HepG2 (cell line): Measurements from ENCODE around the gene KIF3A. TPM values are rescaled to one million over a fixed set of nuclear protein-coding genes. Genes with fewer than 3 reads are reported as not detected.

Source experiments
- BATF2 ChIP-seq: sonication (generic); formaldehyde crosslinking; IDR thresholded peaks from 2 replicates; pipeline ENCODE4 v1.8.0; 2022; ENCODE audit warnings: mild to moderate bottlenecking, missing genetic modification reagents, moderate library complexity
- CBX5 ChIP-seq: sonication (generic); formaldehyde crosslinking; IDR thresholded peaks from 2 replicates; pipeline ENCODE4 v1.4.0; 2020; ENCODE audit warnings: missing genetic modification reagents, borderline replicate concordance
- CHCHD3 ChIP-seq: sonication (generic); formaldehyde crosslinking; IDR thresholded peaks from 2 replicates; pipeline ENCODE4 v1.8.0; 2022; ENCODE audit warnings: mild to moderate bottlenecking, missing genetic modification reagents, moderate library complexity
- DNMT1 ChIP-seq: sonication (generic); formaldehyde crosslinking; IDR thresholded peaks from 2 replicates; pipeline ENCODE4 v1.5.1; 2020; ENCODE audit warnings: mild to moderate bottlenecking, missing genetic modification reagents
- GZF1 ChIP-seq: sonication (generic); formaldehyde crosslinking; IDR thresholded peaks from 2 replicates; pipeline ENCODE4 v1.5.1; 2020; ENCODE audit warnings: mild to moderate bottlenecking, missing genetic modification reagents
- KLF9 ChIP-seq: IDR thresholded peaks from 2 replicates; pipeline ENCODE4 v1.6.1; 2016; ENCODE audit warnings: low read depth
- NFIC ChIP-seq: IDR thresholded peaks from 2 replicates; pipeline ENCODE4 v1.6.1; 2012; ENCODE audit warnings: mild to moderate bottlenecking, low read length, inconsistent platforms
- NFKB2 ChIP-seq: sonication (generic); formaldehyde crosslinking; IDR thresholded peaks from 2 replicates; pipeline ENCODE4 v1.4.0; 2020; ENCODE audit warnings: missing genetic modification reagents, borderline replicate concordance
- POLR2AphosphoS2 ChIP-seq: IDR thresholded peaks from 2 replicates; pipeline ENCODE4 v1.6.1; 2011; ENCODE audit warnings: low read depth, low read length, improper control_type of control experiment
- PRDM10 ChIP-seq: sonication (generic); formaldehyde crosslinking; IDR thresholded peaks from 2 replicates; pipeline ENCODE4 v1.4.0; 2020; ENCODE audit warnings: low read depth, missing genetic modification reagents
- ZNF180 ChIP-seq: sonication (generic); formaldehyde crosslinking; IDR thresholded peaks from 2 replicates; pipeline ENCODE4 v1.4.0; 2020; ENCODE audit warnings: low read depth, missing genetic modification reagents, borderline replicate concordance
- ZNF496 ChIP-seq: sonication (generic); formaldehyde crosslinking; IDR thresholded peaks from 2 replicates; pipeline ENCODE4 v1.8.1; 2023; ENCODE audit warnings: mild to moderate bottlenecking, moderate library complexity, missing genetic modification reagents; ENCODE audit not compliant: insufficient replicate concordance
- ZNF816 ChIP-seq: sonication (generic); formaldehyde crosslinking; IDR thresholded peaks from 2 replicates; pipeline ENCODE4 v1.8.0; 2022; ENCODE audit warnings: missing genetic modification reagents, mild to moderate bottlenecking, borderline replicate concordance
- polyA plus RNA-seq, 8 experiments: library from polyadenylated mRNA; depleted of rRNA in 3 of 8; stranded (reverse) in 7 of 8; unstranded in 1 of 8; fragments of >200 nt; fragmentation: Illumina TruSeq in 4 of 8; extraction: Trizol in 4 of 8; gene quantifications; 2 replicates each; pipeline versions ENCODE4 v1.2.1 to v1.2.3, GENCODE V29; 2011 to 2016; ENCODE audit warnings: low read depth in 4 of 8, missing spikeins in 1 of 8, mixed read lengths in 1 of 8; ENCODE audit not compliant: insufficient read depth in 1 of 8
- total RNA-seq, 5 experiments: library from RNA; depleted of rRNA; stranded (reverse); fragments of >200 nt; fragmentation: Illumina TruSeq; extraction: Trizol; gene quantifications; 2 replicates each; pipeline ENCODE4 v1.2.3, GENCODE V29; 2016; ENCODE audit warnings: low read depth in 1 of 5
- TF ChIP-seq, protein P1 (sequence below): sonication (generic); formaldehyde crosslinking; IDR thresholded peaks from 2 replicates; pipeline ENCODE4 v1.5.0; 2020; ENCODE audit warnings: mild to moderate bottlenecking, missing genetic modification reagents
- TF ChIP-seq, protein P2 (sequence below): sonication (generic); formaldehyde crosslinking; IDR thresholded peaks from 2 replicates; pipeline ENCODE4 v1.8.1; 2023; ENCODE audit warnings: missing genetic modification reagents, inconsistent platforms, borderline replicate concordance
- TF ChIP-seq, protein P3 (sequence below): sonication (generic); formaldehyde crosslinking; IDR thresholded peaks from 2 replicates; pipeline ENCODE4 v1.4.0; 2020; ENCODE audit warnings: missing genetic modification reagents
- TF ChIP-seq, protein P4 (sequence below): sonication (generic); formaldehyde crosslinking; conservative IDR thresholded peaks from 2 replicates; pipeline ENCODE4 v1.8.0; 2022; ENCODE audit warnings: low read depth, missing genetic modification reagents

The KIF3A gene
- total and polyA plus RNA-seq, 2 of the 13 experiments (the other 11 are each of a cell fraction or from before 2014, with no cell fraction given) = 2.3 to 8.4 TPM

GRCh38 chr5:132777209-132778069 lies 40.1 kb upstream of the KIF3A start, which contains the start of gene SEPTIN8 (continued):
- no peak for TF ChIP-seq KLF9 (CRISPR knock-in tag)
- 0 out of 2 replicates have a peak, but pooled peaks have one; percentile 15 for TF ChIP-seq GZF1 (CRISPR knock-in tag)
- TF ChIP-seq CBX5 (CRISPR knock-in tag) = no peak
- no peak for TF ChIP-seq POLR2AphosphoS2
- TF ChIP-seq, protein P1, sequence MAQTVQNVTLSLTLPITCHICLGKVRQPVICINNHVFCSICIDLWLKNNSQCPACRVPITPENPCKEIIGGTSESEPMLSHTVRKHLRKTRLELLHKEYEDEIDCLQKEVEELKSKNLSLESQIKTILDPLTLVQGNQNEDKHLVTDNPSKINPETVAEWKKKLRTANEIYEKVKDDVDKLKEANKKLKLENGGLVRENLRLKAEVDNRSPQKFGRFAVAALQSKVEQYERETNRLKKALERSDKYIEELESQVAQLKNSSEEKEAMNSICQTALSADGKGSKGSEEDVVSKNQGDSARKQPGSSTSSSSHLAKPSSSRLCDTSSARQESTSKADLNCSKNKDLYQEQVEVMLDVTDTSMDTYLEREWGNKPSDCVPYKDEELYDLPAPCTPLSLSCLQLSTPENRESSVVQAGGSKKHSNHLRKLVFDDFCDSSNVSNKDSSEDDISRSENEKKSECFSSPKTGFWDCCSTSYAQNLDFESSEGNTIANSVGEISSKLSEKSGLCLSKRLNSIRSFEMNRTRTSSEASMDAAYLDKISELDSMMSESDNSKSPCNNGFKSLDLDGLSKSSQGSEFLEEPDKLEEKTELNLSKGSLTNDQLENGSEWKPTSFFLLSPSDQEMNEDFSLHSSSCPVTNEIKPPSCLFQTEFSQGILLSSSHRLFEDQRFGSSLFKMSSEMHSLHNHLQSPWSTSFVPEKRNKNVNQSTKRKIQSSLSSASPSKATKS = no peak
- TF ChIP-seq, protein P2, sequence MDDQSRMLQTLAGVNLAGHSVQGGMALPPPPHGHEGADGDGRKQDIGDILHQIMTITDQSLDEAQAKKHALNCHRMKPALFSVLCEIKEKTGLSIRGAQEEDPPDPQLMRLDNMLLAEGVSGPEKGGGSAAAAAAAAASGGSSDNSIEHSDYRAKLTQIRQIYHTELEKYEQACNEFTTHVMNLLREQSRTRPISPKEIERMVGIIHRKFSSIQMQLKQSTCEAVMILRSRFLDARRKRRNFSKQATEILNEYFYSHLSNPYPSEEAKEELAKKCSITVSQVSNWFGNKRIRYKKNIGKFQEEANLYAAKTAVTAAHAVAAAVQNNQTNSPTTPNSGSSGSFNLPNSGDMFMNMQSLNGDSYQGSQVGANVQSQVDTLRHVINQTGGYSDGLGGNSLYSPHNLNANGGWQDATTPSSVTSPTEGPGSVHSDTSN (CRISPR knock-in tag) = no peak
- TF ChIP-seq ZNF816 = no peak
- TF ChIP-seq, protein P3, sequence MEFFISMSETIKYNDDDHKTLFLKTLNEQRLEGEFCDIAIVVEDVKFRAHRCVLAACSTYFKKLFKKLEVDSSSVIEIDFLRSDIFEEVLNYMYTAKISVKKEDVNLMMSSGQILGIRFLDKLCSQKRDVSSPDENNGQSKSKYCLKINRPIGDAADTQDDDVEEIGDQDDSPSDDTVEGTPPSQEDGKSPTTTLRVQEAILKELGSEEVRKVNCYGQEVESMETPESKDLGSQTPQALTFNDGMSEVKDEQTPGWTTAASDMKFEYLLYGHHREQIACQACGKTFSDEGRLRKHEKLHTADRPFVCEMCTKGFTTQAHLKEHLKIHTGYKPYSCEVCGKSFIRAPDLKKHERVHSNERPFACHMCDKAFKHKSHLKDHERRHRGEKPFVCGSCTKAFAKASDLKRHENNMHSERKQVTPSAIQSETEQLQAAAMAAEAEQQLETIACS (CRISPR knock-in tag) = 0 out of 2 replicates have a peak, but pooled peaks have one; percentile 14
- TF ChIP-seq NFIC = no peak
- TF ChIP-seq, protein P4, sequence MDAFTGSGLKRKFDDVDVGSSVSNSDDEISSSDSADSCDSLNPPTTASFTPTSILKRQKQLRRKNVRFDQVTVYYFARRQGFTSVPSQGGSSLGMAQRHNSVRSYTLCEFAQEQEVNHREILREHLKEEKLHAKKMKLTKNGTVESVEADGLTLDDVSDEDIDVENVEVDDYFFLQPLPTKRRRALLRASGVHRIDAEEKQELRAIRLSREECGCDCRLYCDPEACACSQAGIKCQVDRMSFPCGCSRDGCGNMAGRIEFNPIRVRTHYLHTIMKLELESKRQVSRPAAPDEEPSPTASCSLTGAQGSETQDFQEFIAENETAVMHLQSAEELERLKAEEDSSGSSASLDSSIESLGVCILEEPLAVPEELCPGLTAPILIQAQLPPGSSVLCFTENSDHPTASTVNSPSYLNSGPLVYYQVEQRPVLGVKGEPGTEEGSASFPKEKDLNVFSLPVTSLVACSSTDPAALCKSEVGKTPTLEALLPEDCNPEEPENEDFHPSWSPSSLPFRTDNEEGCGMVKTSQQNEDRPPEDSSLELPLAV (CRISPR knock-in tag) = no peak
- no peak for TF ChIP-seq CHCHD3
- TF ChIP-seq ZNF180 (CRISPR knock-in tag) = no peak
- no peak; the same call in 1 of the 2 replicates for TF ChIP-seq NFKB2 (CRISPR knock-in tag)
- TF ChIP-seq ZNF496 = no peak
- no peak for TF ChIP-seq BATF2 (CRISPR knock-in tag)
- no peak for TF ChIP-seq DNMT1 (CRISPR knock-in tag)
- TF ChIP-seq PRDM10 = no peak
